GM19240 (cell line): ENCODE measurements around the gene SIL1.
A peak's percentile ranks its signal among the peaks of the same experiment; 100 is the strongest.
"Not testable (repeated sequence)": the region's sequence is repeated elsewhere in the genome, so short reads cannot be mapped to it uniquely, and the experiment has no call there.

ENCODE experiments used
- DNase-seq: peaks from one replicate; pipeline ENCODE4 v3.0.0; 2011; ENCODE audit warnings: low spot score; ENCODE audit not compliant: insufficient read length

Gene SIL1

GRCh38 chr5:139197710-139198669, at the start of gene SIL1:
Gene SIL1, minus strand, starts transcription at chr5:139198368. Its CDS starts 70,525 bp downstream, at chr5:139127843.
- DNase-seq: peak; percentile 95

- no peak for DNase-seq
Measured at GRCh38 chr5:139246394-139246793, 48.2 kb upstream of the SIL1 start.

GRCh38 chr5:139245637-139246339, 47.6 kb upstream of the SIL1 start:
- DNase-seq: no peak

- no peak for DNase-seq
Measured at GRCh38 chr5:139243425-139243970, 45.3 kb upstream of the SIL1 start.

- DNase-seq: no peak
Measured at GRCh38 chr5:139241139-139241538, 43.0 kb upstream of the SIL1 start.

GRCh38 chr5:139236479-139236878, 38.3 kb upstream of the SIL1 start:
- no peak for DNase-seq

- no peak for DNase-seq
Measured at GRCh38 chr5:139232147-139232724, 34.1 kb upstream of the SIL1 start.

GRCh38 chr5:139228201-139228803, 30.1 kb upstream of the SIL1 start:
- DNase-seq: no peak

- DNase-seq: no peak
Measured at GRCh38 chr5:139226131-139226530, 28.0 kb upstream of the SIL1 start.

GRCh38 chr5:139223481-139223880, 25.3 kb upstream of the SIL1 start:
- no peak for DNase-seq

GRCh38 chr5:139222346-139222745, 24.2 kb upstream of the SIL1 start:
- DNase-seq: no peak

GRCh38 chr5:139218038-139218437, 19.9 kb upstream of the SIL1 start:
- not testable (repeated sequence) for DNase-seq

- DNase-seq: no peak
Measured at GRCh38 chr5:139215107-139215975, 17.2 kb upstream of the SIL1 start.

- no peak for DNase-seq
Measured at GRCh38 chr5:139214646-139215045, 16.5 kb upstream of the SIL1 start.

- no peak for DNase-seq
Measured at GRCh38 chr5:139212906-139213305, 14.7 kb upstream of the SIL1 start.

GRCh38 chr5:139212486-139212885, 14.3 kb upstream of the SIL1 start:
- DNase-seq: no peak

GRCh38 chr5:139210585-139210984, 12.4 kb upstream of the SIL1 start:
- DNase-seq: no peak

GRCh38 chr5:139207297-139208000, 9.3 kb upstream of the SIL1 start:
- no peak for DNase-seq

- DNase-seq: no peak
Measured at GRCh38 chr5:139205586-139205985, 7.4 kb upstream of the SIL1 start.

GRCh38 chr5:139205124-139205523, 7.0 kb upstream of the SIL1 start:
- no peak for DNase-seq
